MM.1S (cell line): Measurements from ENCODE around the gene NEK8.

Source experiments
- DNase-seq: peaks from one replicate; pipeline ENCODE4 v3.0.0-alpha.2; 2015
- H2AFZ ChIP-seq: fragments of 300-600 bp; sonication (generic); 2 replicates; pipeline ENCODE4 v1.6.0; 2016; ENCODE audit warnings: antibody characterized with exemption, low read length
- H3F3A ChIP-seq: fragments of 300-600 bp; sonication (generic); 2 replicates; pipeline ENCODE4 v1.6.1; 2016; ENCODE audit warnings: mild to moderate bottlenecking, antibody characterized with exemption, low read length, moderate library complexity, mixed read lengths; ENCODE audit not compliant: insufficient read depth
- H3K27ac ChIP-seq: fragments of 300-600 bp; sonication (generic); 2 replicates; pipeline ENCODE4 v1.5.1; 2016; ENCODE audit warnings: mild to moderate bottlenecking, low read length
- H3K27me3 ChIP-seq: fragments of 300-600 bp; sonication (generic); replicated peaks from 2 replicates; pipeline ENCODE4 v1.6.0; 2016; ENCODE audit warnings: low read length; ENCODE audit not compliant: insufficient read depth
- H3K36me3 ChIP-seq: fragments of 300-600 bp; sonication (generic); replicated peaks from 2 replicates; pipeline ENCODE4 v1.6.1; 2016; ENCODE audit warnings: mild to moderate bottlenecking, low read length, mixed read lengths; ENCODE audit not compliant: insufficient read depth
- H3K4me1 ChIP-seq: fragments of 300-600 bp; sonication (generic); 2 replicates; pipeline ENCODE4 v1.6.1; 2016; ENCODE audit warnings: low read length, mixed read lengths
- H3K4me2 ChIP-seq: fragments of 300-600 bp; sonication (generic); 2 replicates; pipeline ENCODE4 v1.6.0; 2016; ENCODE audit warnings: low read depth, low read length
- H3K4me3 ChIP-seq: fragments of 300-600 bp; sonication (generic); 2 replicates; pipeline ENCODE4 v1.5.1; 2016; ENCODE audit warnings: low read length, mixed read lengths
- H3K79me2 ChIP-seq: fragments of 300-600 bp; sonication (generic); 2 replicates; pipeline ENCODE4 v1.6.1; 2016; ENCODE audit warnings: mixed run types, low read length, mixed read lengths
- H3K9ac ChIP-seq: fragments of 300-600 bp; sonication (generic); 2 replicates; pipeline ENCODE4 v1.6.1; 2016; ENCODE audit warnings: low read length, mixed read lengths
- H3K9me2 ChIP-seq: fragments of 300-600 bp; sonication (generic); replicated peaks from 2 replicates; pipeline ENCODE4 v1.6.1; 2016; ENCODE audit warnings: mild to moderate bottlenecking, low read length, mixed read lengths; ENCODE audit not compliant: insufficient read depth
- H3K9me3 ChIP-seq: fragments of 300-600 bp; sonication (generic); replicated peaks from 2 replicates; pipeline ENCODE4 v1.6.1; 2016; ENCODE audit warnings: mild to moderate bottlenecking, low read length, mixed read lengths; ENCODE audit not compliant: insufficient read depth
- H4K20me1 ChIP-seq: fragments of 300-600 bp; sonication (generic); 2 replicates; pipeline ENCODE4 v1.6.1; 2016; ENCODE audit warnings: mild to moderate bottlenecking, low read length, moderate library complexity, mixed read lengths; ENCODE audit not compliant: insufficient read depth
- CTCF ChIP-seq: fragments of 300-600 bp; sonication (generic); IDR thresholded peaks from 2 replicates; pipeline ENCODE4 v1.5.1; 2016; ENCODE audit warnings: antibody characterized with exemption, low read length, mixed read lengths
- EZH2 ChIP-seq: fragments of 300-600 bp; sonication (generic); optimal IDR thresholded peaks from 2 replicates; pipeline ENCODE3; 2017; ENCODE audit warnings: low read depth, mild to moderate bottlenecking, antibody characterized with exemption, low read length, mixed read lengths
- EZH2phosphoT487 ChIP-seq: fragments of 300-600 bp; sonication (generic); IDR thresholded peaks from 2 replicates; pipeline ENCODE4 v1.6.1; 2018; ENCODE audit warnings: antibody characterized with exemption, low read length

The NEK8 gene

DNA sequence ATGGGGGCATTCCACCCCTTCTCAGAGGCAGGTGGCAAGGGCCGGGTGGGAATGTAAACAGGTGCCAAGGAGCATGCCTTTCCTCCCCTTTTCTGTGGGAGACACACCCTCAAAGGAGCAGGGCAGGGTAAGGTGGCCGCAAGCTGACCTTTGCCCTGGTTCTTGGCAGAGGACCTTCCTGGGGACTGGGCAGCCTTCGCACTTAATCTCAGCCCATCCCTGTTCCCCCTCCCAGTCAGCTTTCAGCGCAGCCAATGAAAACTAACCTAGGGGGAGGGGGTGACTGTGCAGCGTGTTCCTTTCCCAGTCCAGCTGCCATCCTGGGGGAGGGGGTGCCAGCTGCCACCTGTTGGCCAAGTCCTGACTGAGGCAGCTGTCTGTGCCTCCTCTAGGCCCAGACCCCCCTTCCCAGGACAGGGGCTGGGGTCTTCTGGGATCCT is 18.0 kb downstream of the NEK8 start:
- Histone ChIP-seq H3K27me3 (no peaks in the 10 kb centered on the region), H3K27ac (no peak overlapping the region), H4K20me1 (no peaks in the 10 kb centered on the region), H3K79me2 (peaks cover 38% of the 10 kb centered on the region), H3K9ac (no peak overlapping the region), H3F3A (peaks cover 15% of the 10 kb centered on the region), H3K9me3 (no peaks in the 10 kb centered on the region), H2AFZ (no peak overlapping the region), H3K36me3 (no peaks in the 10 kb centered on the region), H3K4me3 (no peak overlapping the region), H3K4me1 (peaks cover 10% of the 10 kb centered on the region), H3K4me2 (no peak overlapping the region), H3K9me2 (no peaks in the 10 kb centered on the region)
- no peak for DNase-seq
- no peak for TF ChIP-seq EZH2

- Histone ChIP-seq H3K9me3 (no peaks in the 10 kb centered on the region), H3K36me3 (no peaks in the 10 kb centered on the region), H3K27ac (no peak overlapping the region), H3K9ac (no peak overlapping the region), H4K20me1 (no peaks in the 10 kb centered on the region), H3K4me3 (no peak overlapping the region), H3F3A (peaks cover 15% of the 10 kb centered on the region), H3K79me2 (peaks cover 38% of the 10 kb centered on the region), H3K9me2 (no peaks in the 10 kb centered on the region), H3K27me3 (no peaks in the 10 kb centered on the region), H2AFZ (no peak overlapping the region), H3K4me2 (no peak overlapping the region), H3K4me1 (peaks cover 6% of the 10 kb centered on the region)
- DNase-seq: no peak
- TF ChIP-seq EZH2 (no peak), CTCF (no peak), EZH2phosphoT487 (no peak)
Measured at GRCh38 chr17:28747051-28747691, 18.6 kb downstream of the NEK8 start.

GRCh38 chr17:28747801-28748750 is 19.5 kb downstream of the NEK8 start:
- Histone ChIP-seq H2AFZ (no peak overlapping the region), H3K9ac (no peak overlapping the region), H3K36me3 (no peaks in the 10 kb centered on the region), H3K4me3 (no peak overlapping the region), H3K4me2 (no peak overlapping the region), H3K27ac (no peak overlapping the region), H3K4me1 (peaks cover 6% of the 10 kb centered on the region), H3F3A (peaks cover 13% of the 10 kb centered on the region), H3K9me2 (no peaks in the 10 kb centered on the region), H4K20me1 (no peaks in the 10 kb centered on the region), H3K79me2 (peaks cover 38% of the 10 kb centered on the region), H3K27me3 (no peaks in the 10 kb centered on the region), H3K9me3 (no peaks in the 10 kb centered on the region)
- TF ChIP-seq EZH2phosphoT487: no peak
- no peak for TF ChIP-seq EZH2
- DNase-seq: no peak

- Histone ChIP-seq H3K79me2 (peaks cover 38% of the 10 kb centered on the region), H3K4me1 (peaks cover 6% of the 10 kb centered on the region), H3F3A (peaks cover 7% of the 10 kb centered on the region; the same call in 1 of the 2 replicates), H2AFZ (no peak overlapping the region), H3K9me2 (no peaks in the 10 kb centered on the region), H3K4me3 (no peak overlapping the region), H3K27me3 (no peaks in the 10 kb centered on the region), H3K4me2 (no peak overlapping the region), H4K20me1 (no peaks in the 10 kb centered on the region), H3K27ac (no peak overlapping the region), H3K9ac (no peak overlapping the region), H3K36me3 (no peaks in the 10 kb centered on the region), H3K9me3 (no peaks in the 10 kb centered on the region)
- no peak for DNase-seq
- TF ChIP-seq EZH2phosphoT487 (no peak), EZH2 (no peak), CTCF (no peak)
Measured at GRCh38 chr17:28748852-28749515, 20.4 kb downstream of the NEK8 start.
